Fibroblast of pulmonary artery (primary cell): ENCODE measurements around the gene RCCD1.
"Not testable (repeated sequence)": the region's sequence is repeated elsewhere in the genome, so short reads cannot be mapped to it uniquely, and the experiment has no call there.

Source experiments
- DNase-seq: peaks from one replicate; pipeline ENCODE4 v3.0.0-alpha.2; 2010; ENCODE audit warnings: low read depth
- H3K4me3 ChIP-seq: replicated peaks from 2 replicates; pipeline ENCODE4 v1.5.1; 2011; ENCODE audit warnings: low read depth, mild to moderate bottlenecking, control low read depth, low read length, moderate library complexity
- TF ChIP-seq, protein P1 (sequence below): IDR thresholded peaks from 2 replicates; pipeline ENCODE4 v1.5.1; 2011; ENCODE audit warnings: mild to moderate bottlenecking, control low read depth, low read length, inconsistent platforms; ENCODE audit errors: missing control alignments

Gene RCCD1

DNA sequence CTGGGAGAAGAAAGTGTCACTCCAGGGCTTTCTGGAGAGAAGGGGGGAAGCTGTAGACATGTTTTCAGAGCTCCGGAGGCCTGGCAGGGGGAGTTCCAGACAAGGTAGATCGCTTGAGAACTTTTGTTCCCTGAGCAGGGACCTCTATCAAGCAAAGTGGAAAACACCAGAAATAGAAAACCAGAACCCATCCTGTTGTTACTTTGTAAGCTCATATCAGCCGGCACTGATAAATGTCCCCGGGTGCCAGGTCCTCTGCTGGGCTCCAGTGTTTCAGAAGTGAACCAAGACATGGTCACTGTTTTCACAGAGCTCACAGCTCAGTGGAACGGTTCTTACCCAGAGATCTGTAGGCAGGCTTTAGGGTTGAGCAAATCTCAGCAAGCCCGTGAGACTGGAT, 35.8 kb upstream of the RCCD1 start:
- no peak for DNase-seq
- H3K4me3 ChIP-seq, result no peak overlapping the region
- TF ChIP-seq, protein P1, sequence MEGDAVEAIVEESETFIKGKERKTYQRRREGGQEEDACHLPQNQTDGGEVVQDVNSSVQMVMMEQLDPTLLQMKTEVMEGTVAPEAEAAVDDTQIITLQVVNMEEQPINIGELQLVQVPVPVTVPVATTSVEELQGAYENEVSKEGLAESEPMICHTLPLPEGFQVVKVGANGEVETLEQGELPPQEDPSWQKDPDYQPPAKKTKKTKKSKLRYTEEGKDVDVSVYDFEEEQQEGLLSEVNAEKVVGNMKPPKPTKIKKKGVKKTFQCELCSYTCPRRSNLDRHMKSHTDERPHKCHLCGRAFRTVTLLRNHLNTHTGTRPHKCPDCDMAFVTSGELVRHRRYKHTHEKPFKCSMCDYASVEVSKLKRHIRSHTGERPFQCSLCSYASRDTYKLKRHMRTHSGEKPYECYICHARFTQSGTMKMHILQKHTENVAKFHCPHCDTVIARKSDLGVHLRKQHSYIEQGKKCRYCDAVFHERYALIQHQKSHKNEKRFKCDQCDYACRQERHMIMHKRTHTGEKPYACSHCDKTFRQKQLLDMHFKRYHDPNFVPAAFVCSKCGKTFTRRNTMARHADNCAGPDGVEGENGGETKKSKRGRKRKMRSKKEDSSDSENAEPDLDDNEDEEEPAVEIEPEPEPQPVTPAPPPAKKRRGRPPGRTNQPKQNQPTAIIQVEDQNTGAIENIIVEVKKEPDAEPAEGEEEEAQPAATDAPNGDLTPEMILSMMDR, result no peak

DNA sequence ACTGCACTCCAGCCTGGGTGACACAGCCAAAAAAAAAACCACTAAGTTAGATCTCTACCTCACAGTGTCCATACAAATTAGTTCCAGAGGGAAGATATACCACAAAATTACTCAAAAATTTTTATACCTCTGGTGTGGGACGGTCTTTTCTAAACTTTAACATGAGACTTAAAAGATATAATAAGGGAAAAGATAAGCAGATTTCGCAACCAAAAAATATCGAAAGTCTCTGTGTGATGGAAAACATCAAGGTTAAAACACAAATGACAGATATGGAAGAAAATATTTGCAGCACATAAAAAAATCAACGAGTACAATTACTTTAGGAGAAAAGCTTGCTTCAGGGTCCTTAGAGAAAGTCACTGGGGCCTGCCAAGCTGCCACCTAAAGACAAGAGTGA, 32.8 kb upstream of the RCCD1 start:
- H3K4me3 ChIP-seq, result no peak overlapping the region
- DNase-seq, result no peak
- TF ChIP-seq, protein P1, result no peak

DNA sequence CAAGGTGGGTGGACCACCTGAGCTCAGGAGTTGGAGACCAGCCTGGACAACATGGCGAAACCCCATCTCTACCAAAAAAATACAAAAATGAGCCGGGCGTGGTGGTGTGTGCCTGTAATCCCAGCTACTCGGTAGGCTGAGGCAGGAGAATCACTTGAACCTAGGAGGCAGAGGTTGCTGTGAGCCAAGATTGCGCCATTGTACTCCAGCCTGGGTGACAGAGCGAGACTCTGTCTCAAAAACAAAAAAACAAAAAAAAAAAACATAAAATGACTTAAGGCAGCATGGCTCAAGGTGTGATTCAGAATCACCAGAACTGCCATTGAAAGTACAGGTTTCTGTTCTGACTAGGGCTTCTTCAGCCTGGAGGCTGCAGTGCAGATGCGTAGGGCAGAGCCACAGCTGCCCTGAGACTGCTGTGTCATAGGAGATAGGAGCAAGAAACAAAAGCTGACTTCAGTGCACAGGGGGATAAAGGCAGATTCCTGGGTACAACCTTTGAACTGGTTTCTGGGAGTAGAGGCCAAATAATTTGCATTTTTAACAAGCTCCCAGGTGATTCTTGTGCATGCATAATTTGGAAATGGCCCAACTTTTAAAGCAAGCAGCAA, 31.9 kb upstream of the RCCD1 start:
- DNase-seq, H3K4me3 ChIP-seq: not testable (repeated sequence)

DNA sequence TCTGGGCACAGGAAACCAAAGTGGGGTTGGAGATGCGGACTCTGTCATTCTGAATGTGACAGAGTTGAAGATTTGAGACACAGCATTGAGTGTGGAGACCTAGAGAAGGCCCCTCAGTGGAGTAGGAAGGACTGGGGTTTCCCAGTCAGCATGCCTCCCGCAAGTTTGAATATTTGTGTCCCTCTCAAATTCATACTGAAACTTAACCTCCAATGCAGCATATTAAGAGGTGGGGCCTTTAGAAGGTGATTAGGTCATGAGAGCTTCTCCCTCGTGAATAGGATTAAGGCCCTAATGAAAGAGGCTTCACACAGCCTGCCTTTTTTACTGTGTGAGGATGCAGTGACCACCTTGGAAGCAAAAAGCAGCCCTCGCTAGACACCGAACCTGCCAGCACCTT, 30.3 kb upstream of the RCCD1 start:
- no peak overlapping the region for H3K4me3 ChIP-seq
- TF ChIP-seq, protein P1, result no peak
- no peak for DNase-seq

DNA sequence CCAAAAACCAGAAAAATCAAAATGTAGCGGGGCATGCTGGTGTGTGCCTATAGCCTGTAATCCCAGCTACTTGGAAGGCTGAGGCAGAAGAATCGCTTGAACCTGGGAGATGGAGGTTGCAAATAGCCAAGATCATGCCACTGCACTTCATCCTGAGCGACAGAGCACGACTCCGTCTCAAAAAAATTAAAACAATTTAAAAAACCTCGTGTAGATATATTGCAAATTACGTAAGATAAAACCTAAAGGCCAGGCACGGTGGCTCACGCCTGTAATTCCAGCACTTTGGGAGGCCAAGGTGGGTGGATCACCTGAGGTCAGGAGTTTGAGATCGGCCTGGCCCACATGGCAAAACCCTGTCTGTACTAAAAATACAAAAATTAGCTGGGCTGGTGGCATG, 27.9 kb upstream of the RCCD1 start:
- not testable (repeated sequence) for DNase-seq, H3K4me3 ChIP-seq

DNA sequence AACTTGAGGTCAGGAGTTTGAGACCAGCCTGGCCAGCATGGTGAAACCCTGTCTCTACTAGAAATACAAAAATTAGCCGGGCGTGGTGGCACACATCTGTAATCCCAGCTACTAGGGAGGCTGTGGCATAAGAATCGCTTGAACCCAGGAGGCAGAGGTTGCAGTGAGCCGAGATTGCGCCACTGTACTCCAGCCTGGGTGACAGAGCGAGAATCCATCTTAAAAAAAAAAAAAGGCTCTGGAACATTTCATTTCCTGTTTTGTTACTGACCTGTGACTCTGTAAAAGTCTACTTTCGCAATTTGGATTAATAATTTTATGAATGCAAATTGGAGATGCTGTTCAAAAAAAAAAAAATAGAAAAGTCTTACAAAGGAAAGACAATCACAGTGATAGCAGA, 26.6 kb upstream of the RCCD1 start:
- not testable (repeated sequence) for DNase-seq, H3K4me3 ChIP-seq

DNA sequence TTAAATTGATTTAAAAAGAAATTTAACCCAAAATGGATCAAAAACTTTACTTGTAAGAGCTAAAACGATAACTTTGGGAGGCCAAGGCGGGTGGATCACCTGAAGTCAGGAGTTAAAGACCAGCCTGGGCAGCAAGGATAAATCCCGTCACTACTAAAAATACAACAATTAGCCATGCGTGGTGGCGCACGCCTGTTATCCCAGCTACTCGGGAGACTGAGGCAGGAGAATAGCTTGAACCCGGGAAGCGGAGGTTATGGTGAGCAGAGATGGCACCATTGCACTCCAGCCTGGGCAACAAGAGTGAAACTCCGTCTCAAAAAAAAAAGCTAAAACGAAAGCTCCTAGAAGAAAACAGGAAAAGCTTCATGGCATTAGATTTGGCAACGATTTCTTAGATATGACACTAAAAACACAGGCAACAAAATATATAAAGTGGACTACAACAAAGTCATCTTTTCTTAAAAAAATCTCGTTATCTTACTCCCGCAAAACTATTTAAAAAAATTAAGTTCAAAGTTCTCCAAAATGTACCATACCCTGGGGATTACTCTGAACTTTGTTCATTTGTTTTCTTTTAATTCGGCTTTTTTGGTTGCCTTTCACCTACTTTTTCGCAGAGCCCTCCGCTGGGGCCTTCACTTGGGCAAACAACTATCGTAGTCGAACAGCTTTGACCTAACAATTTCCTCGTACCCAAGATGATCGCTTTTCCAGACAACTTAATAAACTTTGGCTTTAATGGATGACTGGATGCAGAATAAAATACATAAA, 25.3 kb upstream of the RCCD1 start:
- TF ChIP-seq, protein P1, result no peak
- peak overlapping the region; percentile 64 for H3K4me3 ChIP-seq
- DNase-seq, result no peak

DNA sequence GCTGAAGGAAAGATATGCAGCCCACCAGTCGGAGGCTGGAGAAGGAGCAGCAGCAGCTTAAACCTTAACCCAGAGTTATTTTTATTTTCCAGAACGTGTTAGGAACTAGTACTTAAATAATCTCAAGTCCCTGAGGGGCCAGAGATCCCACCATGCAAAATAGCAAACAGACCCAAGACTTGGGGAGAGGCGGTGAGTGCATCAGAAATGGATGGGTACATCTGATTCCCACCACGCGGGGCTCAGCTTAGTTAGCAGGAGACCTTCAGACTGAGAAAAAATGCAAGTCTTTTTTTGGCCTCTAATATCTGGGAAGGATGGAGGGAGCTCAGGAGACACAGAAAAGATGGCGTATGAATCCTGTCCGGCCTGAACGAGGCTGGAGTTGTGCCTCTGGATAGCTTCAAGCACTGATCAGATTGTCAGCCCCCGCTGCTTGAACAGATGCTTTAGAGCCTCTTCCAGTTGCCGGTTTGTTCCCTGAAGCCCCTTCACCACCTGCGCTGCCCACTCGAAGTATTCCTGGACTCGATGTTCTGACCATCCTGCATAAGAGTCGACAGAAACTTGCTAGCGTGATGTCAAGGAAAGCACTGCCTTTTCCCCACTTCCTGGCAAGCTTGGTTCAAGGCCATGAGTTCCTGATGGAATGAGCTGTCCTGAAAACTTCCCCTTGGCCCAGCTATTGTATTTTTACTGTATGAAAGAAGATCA, 23.7 kb upstream of the RCCD1 start:
- no peak for DNase-seq
- TF ChIP-seq, protein P1, result no peak
- H3K4me3 ChIP-seq, result no peak overlapping the region
